Left renal cortex interstitium (tissue), 4 donors: Measurements from ENCODE around the gene PTPRJ. TPM values are rescaled to one million over a fixed set of nuclear protein-coding genes. Genes with fewer than 3 reads are reported as not detected.
"Not testable (repeated sequence)": the region's sequence is repeated elsewhere in the genome, so short reads cannot be mapped to it uniquely, and the experiment has no call there.

Experiments
- DNase-seq, 4 donors: peaks; one replicate each; pipeline ENCODE4 v3.0.0-alpha.2; 2013; ENCODE audit warnings: low read depth in 4 of 4, low spot score in 2 of 4, missing footprints in 1 of 4
- polyA plus RNA-seq, 4 donors: library from polyadenylated mRNA; unstranded; fragments of 120-200 nt; gene quantifications; one replicate each; pipeline ENCODE4 v1.2.1, GENCODE V29; 2013; ENCODE audit not compliant: insufficient read length in 4 of 4

Gene PTPRJ
- polyA plus RNA-seq, 4 donors: 22.3 to 23.6 (median 23.3) TPM

DNA sequence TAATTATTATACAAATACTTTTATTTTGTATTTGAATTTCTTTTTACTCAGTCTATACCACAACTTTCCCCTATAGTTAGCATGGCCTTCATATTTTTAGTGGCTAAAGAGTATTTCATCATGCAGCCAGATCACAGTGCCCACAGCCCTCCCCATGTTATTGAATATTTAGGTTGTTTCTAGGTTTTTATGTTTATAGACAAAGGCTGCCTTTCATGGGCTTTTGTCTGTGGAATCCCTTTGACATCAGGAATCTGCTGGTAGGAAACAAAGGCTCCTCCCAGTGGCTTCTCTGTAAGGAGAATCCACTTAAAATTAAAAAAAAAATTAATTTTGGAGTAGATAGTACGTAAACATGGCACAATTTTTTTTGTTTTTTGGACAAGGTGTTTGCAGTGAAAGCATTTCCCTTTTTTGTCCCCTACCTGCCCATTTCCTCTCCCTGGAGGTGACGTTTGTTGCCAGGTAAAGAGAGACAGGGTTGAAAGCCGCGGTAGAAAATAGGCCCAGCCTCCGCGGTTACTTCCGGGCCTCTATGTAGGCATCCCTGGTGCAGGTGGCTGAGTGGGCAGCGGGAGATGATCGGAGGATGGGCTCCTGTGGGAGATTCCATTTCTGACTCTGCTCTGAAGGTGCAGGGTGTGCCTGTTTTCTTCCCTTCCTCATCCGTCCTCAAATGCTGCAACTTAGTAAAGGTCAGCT is 154.0 kb downstream of the PTPRJ start:
- DNase-seq: no peak

DNA sequence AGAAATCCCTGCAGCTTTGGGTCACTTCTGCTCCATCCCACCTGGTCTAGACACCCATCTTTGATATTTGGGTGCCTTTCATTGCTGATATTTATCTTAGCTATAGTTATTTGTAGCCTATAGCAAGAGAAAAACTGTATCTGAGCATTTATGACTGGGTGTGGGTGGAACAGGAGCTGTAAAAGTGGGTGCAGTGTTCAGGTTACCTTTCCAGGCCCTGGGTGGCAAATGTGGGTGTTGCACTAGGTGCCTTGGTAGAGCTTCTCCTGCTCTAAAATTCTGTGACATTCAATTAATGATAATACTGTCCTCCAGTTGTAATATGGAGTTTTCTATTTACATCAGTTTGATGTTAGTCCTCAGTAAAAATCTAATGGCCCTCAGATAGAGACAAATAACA is 157.9 kb downstream of the PTPRJ start:
- no peak for DNase-seq

DNA sequence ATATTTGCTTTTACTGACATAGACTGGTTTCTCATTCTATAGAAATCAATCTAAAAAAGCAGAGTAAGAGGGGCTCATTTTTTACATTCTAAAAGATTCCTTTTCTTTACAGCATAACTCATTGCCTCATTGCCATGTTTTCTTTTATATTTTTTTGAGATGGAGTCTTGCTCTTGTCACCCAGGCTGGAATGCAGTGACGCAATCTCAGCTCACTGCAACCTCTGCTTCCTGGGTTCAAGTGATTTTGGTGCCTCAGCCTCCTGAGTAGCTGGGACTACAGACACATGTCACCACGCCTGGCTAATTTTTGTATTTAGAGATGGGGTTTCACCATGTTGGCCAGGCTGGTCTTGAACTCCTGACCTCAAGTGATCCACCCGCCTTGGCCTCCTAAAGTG is 159.5 kb downstream of the PTPRJ start:
- DNase-seq: not testable (repeated sequence)

DNA sequence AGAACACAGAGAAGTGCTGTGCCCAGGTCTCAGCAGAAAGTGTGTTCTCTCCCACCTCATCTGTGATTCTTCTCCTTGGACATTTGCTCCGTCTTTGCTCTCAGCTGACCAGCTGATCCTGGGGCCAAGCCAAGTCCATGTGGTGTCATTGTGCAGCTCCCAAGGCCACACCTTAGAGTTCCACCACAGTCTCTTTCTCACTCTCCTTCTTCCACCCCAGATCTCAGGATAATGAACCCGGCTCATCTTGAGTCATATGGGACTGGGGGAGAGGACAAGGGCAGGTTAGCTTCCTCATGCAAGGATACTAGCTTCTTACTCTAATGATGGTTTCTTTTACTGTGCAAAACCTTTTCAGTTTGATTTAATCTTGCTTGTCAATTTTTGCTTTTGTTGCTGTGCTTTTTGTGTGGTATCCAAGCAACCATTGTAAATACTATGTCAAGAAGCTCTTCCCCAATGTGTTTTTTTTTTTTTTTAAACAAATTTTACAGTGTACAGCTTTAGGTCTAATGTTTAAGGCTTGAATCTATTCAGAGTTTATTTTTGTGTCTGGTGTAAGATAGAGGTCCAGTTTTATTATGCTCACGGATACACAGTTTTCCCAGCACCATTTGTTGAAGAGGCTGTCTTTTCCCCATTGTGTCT is 161.2 kb downstream of the PTPRJ start:
- no peak for DNase-seq

DNA sequence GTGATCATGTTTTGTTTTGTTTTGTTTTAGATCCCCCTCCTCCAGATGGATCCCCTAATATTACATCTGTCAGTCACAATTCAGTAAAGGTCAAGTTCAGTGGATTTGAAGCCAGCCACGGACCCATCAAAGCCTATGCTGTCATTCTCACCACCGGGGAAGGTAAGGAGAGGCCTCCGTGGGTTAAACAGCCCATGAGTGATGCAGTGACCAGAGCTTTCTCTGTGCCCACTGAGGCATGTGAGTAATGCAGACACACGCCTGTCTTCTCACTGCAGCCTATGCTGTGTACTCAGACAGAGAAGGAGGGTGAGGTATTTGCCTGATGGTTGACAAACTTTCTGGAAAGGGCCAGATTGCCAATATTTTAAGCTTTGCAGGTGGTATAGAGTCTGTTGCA is 162.5 kb downstream of the PTPRJ start:
- DNase-seq: no peak

DNA sequence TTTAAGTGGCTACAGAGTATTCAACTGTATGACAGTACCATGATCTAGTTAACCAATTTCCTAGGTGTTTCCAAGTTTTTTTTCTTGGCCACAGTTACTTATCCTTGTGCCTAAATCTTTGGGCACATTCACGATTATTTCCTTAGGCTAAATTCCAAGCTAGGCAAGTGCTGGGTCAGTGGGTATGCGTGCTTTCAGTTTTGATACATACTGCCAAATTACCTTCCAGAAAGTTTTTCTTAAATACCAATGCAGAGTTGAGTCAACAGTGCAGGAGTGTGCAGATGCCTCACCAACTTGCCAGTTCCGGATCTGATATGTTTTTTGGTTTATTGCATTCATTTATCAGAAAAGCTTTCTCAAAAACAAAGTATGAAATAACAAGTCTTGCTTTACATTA is 168.4 kb downstream of the PTPRJ start:
- no peak for DNase-seq

DNA sequence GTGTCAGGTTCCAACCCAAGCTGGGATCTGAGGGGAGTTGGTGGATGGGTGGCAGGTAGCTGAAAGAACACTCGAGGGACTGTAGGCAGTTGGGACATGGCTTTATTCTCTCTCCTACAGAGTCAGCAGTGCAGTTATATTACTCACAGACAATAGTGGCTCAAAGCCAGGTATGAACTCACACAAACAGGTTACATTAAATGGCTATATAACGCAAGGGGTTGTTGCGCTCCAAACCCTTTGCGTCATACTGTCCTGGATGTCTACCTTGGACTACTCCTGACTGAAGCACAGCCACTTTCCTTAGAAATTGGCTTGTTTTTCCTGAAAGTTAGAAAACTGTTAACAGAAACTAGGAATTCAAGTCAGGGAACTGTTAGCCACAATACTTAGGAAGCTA is 169.9 kb downstream of the PTPRJ start:
- no peak for DNase-seq

DNA sequence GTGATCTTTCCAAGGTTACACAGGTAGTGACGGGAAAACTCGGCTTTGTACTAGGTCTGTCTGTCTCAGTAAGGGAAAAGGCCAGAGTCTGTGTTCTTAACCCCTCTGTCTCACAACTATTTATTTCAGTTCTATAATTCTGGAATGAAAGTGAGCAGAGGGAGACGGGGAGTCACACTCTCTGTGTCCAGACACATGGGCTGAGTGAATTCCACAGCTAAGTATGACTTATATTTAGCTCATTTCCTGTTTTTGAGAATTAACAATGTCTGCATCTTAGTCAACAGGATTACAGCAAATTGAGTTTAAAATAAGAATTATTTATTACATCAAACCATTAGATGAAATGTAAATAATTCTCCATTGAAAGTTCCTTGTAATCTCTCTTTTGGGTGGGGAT is 173.8 kb downstream of the PTPRJ start:
- DNase-seq: no peak

DNA sequence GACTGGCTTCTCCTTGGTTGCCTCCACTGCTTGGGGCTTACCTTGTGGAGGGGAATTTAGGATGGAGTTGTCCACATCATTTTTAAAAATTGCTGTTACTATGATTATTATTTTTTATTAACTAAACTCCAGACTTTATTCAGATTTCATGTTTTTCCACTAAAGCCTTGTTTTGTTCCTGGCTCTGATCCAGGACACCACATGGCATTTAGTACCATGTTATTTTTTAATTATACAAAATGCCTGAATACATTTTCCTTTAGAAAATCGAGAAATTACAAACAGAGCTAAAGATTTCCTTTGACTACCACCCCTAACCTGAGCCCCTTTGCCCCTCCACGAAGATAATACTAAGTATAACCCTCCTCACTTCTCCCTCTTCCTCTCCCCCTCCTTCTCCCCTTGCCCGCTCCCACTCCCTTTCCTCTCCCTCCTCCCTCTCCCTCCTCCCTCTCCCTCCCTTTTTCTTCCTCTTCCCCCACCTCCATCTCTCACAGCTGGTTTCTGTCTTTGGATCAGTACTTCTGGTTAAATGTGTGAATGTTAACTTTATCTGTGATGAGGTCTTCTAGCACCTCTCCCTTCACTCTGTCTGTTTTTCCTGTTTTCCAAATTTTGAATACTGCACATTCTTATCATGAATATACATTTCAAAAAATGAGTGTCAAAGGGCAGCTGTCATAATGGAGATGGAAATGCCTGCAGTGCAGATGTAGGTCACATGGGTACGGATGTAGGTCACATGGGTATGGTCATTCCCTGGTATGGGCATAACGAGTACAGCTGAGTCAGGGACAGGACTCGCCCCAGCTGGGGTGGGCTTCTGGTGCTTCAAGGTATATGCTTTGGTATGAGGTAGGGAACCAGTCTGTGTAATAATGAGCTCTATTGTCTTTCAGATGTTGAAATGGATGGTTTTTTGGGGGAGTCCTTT is 181.9 kb downstream of the PTPRJ start:
- no peak for DNase-seq

DNA sequence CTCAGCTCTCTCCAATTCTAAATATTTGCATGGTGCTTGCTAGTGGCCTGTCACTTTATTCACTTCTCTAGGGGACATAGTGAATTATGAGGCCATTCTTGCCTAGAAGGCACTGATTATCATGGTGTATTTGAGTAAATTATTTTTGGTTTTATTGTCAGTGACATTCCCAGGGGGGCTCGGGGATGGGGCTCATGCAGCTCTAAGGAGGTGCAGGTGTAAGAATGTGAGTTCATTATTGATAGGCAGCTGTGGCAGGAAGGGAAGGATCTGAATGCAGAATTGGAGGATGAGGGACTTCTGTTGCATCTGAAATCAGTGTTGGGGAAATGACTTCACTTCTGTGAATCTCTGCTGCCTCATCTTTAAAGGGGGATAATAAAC is 182.5 kb downstream of the PTPRJ start:
- no peak for DNase-seq

DNA sequence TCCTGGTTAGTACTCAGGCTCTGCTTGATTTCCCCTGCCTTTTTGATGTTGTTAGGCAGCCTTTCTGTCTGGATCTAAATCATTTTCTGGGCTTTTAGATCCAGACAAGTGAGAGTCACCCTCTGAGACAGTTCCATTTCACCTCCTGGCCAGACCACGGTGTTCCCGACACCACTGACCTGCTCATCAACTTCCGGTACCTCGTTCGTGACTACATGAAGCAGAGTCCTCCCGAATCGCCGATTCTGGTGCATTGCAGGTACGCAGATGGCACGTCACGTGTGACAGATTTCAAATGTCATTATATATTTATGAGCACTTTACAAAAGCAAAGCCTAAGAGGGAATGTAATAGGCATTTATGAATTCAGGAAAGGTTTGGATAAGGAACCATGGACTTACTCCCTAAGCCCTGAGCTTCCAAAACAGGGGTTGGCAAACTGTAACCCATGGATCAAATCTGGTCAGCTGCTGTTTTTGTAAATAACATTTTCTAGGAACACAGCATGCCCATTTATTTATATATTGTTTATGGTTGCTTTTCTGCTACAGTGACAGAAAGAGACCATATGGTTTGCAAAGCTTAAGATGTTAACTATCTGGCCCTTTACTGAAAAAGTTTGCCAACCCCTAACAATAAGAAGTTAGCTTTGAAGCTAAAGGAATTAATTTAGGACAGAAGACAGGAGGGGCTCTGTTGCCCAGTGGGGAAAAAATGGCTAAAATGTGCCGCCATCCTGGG is 183.2 kb downstream of the PTPRJ start:
- DNase-seq: no peak

DNA sequence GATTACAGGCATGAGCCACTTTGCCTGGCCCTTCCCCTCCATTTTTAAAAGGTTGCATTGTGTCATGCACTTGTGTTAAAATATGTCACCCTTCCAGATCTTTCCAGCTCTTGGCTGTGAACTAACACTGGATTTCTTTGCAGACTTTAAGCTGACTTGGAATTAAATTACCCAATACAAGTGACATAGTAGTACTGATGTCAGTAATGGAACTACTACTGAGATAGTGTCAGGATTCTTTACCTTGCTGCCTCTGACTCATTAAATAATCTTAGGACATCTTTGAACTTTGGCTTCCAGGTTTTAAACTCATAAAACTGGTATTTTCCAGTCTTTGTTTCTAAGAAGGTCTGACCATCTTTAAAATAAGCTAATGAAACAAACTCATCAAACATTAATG is 184.5 kb downstream of the PTPRJ start:
- DNase-seq: no peak

DNA sequence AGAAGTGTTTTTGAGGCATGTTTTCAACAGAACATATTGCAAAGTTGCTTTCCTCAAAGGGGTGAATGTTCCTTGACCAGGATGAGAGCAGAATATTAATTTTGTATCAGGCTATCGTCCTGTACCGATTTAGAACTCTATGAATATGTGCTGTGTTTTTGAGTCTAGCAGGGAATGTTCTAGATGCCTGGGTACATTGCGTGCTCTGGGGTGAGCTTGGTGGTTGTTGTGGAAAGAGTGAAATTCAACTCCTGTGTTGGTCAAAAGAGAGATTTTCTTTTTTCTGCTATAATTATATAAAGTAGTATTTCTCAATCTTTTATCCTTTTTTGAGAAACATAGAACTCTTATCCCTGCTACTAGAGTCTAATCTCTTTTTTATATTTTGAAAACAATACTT is 185.1 kb downstream of the PTPRJ start:
- no peak for DNase-seq

DNA sequence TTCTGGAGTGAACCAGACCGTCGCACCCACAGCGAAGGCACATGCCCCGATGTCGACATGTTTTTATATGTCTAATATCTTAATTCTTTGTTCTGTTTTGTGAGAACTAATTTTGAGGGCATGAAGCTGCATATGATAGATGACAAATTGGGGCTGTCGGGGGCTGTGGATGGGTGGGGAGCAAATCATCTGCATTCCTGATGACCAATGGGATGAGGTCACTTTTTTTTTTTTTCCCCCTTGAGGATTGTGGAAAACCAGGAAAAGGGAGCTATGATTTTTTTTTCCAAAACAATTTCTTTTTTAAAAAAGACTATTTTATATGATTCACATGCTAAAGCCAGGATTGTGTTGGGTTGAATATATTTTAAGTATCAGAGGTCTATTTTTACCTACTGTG is 187.0 kb downstream of the PTPRJ start:
- DNase-seq: no peak

DNA sequence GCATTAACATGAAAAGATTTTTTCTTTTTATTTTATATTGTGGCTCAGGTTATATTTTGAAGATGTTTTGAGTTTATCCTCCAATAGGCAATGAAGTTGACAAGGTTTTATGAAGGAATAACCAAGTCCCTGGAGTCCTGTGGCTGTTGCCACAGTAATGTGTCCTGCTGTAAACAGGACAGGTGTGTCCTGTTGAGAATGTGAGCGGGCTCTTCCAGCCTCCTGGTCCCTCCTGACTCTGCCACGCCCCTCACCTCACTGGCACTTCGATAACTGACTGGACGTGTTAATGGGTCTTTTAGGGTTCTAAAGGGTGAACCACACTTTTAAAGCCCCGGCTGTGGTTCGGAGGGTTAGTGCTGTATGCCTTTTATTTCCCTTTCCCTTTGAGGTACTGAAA is 188.5 kb downstream of the PTPRJ start:
- no peak for DNase-seq

DNA sequence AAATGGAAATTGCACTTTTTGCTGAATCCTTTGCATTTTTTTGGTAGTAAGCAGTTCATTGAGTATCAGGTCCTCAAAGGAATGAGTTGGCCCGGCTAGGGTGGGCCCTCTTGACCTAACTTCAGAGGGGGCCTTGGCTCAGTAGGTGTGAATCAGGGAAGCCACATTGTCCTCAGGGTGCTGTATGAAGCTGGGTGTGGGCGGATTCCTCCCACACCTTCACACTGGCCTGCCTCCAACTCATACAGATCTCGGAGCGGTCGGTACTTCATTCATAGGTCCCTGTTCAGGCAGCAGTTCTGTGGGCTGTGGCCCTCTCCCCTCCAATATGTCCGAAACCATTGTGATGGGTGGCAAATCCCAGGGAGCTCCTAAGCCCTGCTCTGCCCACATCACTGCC is 188.9 kb downstream of the PTPRJ start:
- DNase-seq: no peak

DNA sequence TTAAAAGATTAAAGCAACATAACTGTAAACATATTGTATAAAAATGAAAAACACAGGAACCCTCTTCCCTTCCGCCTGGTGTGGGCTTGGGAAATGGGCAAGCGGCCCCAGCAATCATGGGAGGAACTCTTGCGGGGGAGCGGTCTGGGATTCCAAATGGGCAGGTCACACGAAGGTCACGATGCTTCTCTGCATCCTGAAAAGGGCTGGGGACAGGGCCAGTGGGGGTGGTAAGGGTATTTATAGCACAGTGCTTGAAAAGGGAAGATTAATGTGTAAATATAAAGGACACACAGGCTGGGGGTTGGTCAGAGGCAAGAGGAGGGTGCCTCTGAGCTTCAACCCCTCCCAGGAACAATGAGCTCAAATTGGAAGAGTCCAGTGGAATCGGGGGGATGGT is 189.4 kb downstream of the PTPRJ start:
- no peak for DNase-seq

DNA sequence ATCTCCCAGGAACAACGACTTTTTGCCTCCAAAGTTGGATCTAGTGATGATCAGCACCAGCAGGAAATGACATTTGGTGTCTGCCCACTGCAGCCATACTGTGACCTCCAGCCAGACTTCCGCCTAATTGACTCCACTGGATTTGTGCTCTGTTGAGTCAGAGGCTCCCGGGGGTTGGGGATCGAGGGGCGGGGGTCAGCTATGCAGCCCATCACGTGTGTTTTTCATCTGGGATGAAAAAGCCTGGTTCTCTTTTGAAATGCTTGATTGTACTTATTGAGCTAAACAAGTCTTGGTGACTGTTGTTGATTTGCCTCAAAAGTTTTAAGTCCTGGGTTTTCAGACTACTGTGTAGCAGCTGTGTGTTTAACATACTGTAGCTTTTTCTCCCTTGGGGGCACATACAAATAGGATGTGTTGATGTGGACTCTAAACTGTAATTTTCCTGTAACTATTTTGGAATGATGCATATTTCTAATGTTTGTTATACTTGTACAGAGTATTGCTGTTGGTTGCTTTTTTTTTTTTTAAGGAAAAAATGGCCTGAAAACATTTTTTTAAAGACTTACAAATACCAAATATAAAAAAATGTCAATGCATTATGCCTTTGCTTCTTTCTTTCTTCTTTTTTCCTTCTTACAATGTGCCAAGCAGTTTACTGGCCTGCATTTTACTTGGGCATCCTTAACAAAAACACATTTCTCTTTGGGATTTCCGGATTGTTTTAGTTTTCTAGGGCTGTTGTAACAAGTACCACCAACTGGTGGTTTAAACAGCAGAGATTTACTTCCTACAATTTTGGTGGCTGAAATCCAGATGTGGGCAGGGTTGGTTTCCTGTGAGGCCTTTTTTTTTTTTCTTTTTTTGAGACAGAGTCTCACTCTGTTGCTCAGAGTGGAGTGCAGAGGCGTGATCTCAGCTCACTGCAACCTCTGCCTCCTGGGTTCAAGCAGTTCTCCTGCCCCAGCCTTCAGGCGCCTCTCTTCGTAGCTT is 190.2 kb downstream of the PTPRJ start:
- DNase-seq: no peak

DNA sequence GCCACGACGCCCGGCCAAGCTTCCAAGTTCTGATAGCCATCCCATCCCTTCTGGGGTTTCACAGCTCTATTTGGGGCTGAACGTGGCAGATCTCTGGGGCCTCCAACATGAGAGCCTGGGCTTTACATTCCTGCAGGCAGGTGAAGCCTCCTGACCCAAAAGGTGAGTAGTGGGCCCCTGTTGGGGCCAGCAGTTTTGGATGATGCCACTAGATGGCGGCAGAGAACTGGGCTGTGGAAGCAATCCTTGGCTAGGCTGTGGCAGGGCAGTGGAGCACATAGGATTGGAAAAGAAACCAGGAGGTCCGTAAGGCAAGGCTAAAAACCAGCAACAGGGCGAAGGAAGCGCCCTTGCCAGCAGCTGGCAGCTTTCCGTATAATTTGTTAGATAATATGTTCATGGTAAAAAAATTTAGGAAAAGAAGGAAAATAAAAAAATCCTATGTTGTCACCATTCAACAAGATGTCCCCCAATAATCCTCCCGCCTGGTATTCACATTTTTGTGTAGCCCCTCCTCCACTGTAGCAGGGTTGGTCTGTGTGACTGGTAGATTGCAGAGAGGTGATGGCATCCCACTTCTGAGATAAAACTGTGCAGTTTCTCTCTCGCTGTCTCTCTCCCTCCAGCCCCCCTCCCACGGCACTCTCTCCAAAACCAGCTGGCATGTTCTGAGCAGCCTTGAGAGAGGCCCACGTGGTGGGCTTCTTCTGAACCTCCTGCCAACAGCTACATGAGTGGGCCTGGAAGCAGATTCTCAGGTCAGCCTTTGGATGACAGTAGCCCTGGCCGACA is 192.7 kb downstream of the PTPRJ start:
- no peak for DNase-seq
